Activated T-helper 2 cell treated with anti-CD3 and anti-CD28 coated beads, Interferon-gamma antibody, Interleukin-2, Interleukin-4, amounts not matched to agents 10 μg/mL and 5 μg/mL and 100 μg/mL, durations not matched to agents 14 hours and 24 hours and 36 hours (primary cell): Measurements from ENCODE around the gene INPP5F. TPM values are rescaled to one million over a fixed set of nuclear protein-coding genes. Genes with fewer than 3 reads are reported as not detected.
"Not testable (repeated sequence)": the region's sequence is repeated elsewhere in the genome, so short reads cannot be mapped to it uniquely, and the experiment has no call there.

Experiments
- DNase-seq: peaks from one replicate; pipeline ENCODE4 v3.0.0; 2021; ENCODE audit warnings: low spot score
- H3K27ac Mint-ChIP-seq: one replicate; pipeline ENCODE4 v1.8.0; 2021; ENCODE audit warnings: mixed read lengths
- H3K27me3 Mint-ChIP-seq: one replicate; pipeline ENCODE4 v1.8.0; 2021; ENCODE audit warnings: low read depth, mixed read lengths
- H3K36me3 Mint-ChIP-seq: one replicate; pipeline ENCODE4 v1.8.0; 2021; ENCODE audit warnings: low read depth, mixed read lengths
- H3K4me1 Mint-ChIP-seq: one replicate; pipeline ENCODE4 v1.8.0; 2021; ENCODE audit warnings: low read depth, mixed read lengths
- H3K4me3 Mint-ChIP-seq: one replicate; pipeline ENCODE4 v1.8.0; 2021; ENCODE audit warnings: low read depth, mild to moderate bottlenecking, moderate library complexity, mixed read lengths
- H3K9me3 Mint-ChIP-seq: one replicate; pipeline ENCODE4 v1.8.0; 2021; ENCODE audit warnings: mixed read lengths
- intact Hi-C: fragments of 100-400 bp; cut with micrococcal nuclease; formaldehyde crosslinking; loops from one replicate; pipeline ENCODE4 v1.15.1; 2023
- total RNA-seq: library from RNA; stranded (reverse); gene quantifications from 2 replicates; pipeline ENCODE4 v1.2.3, GENCODE V29; 2022

Gene INPP5F
- total RNA-seq, 1 donor from 2014 or later, result 10.2 TPM

DNA sequence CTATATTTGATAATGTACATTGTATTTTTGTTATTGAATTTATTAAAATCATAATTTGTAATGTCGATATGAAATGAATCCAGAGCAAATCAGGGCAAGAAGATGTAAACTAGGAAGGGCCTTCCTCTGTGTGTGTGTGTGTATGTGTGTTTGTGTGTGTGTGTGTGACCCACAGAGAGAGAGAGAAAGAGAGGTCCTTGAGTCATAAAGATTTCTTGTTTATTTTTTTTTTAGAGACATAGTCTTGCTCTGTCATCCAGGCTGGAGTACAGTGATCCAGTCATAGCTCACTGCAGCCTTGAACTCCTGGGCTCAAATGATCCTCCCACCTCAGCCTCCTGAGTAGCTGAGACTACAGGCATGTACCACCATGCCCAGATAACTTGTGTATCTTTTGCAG, 50.7 kb downstream of the INPP5F start:
- Mint-ChIP-seq H3K4me1 (peaks cover 9% of the 10 kb centered on the region), H3K27me3 (no peaks in the 10 kb centered on the region), H3K36me3 (no peaks in the 10 kb centered on the region), H3K9me3 (no peaks in the 10 kb centered on the region), H3K27ac (no peak overlapping the region), H3K4me3 (no peak overlapping the region)
- intact Hi-C loops, result loop anchor here (5.0 kb wide), 1 partner anchor 39 kb away; no protein-coding TSS in a partner anchor
- DNase-seq, result no peak

- no peak overlapping the region for H3K4me3 Mint-ChIP-seq
- no peaks in the 10 kb centered on the region for H3K36me3 Mint-ChIP-seq
- peaks cover 6% of the 10 kb centered on the region for H3K4me1 Mint-ChIP-seq
- DNase-seq, result no peak
- intact Hi-C loops, result loop anchor here (5.0 kb wide), 1 partner anchor 40 kb away; no protein-coding TSS in a partner anchor
- no peak overlapping the region for H3K27ac Mint-ChIP-seq
- H3K9me3 Mint-ChIP-seq, result no peaks in the 10 kb centered on the region
- no peaks in the 10 kb centered on the region for H3K27me3 Mint-ChIP-seq
These were observed 51.8 kb downstream of the INPP5F start for GRCh38 chr10:119777686-119778085.

DNA sequence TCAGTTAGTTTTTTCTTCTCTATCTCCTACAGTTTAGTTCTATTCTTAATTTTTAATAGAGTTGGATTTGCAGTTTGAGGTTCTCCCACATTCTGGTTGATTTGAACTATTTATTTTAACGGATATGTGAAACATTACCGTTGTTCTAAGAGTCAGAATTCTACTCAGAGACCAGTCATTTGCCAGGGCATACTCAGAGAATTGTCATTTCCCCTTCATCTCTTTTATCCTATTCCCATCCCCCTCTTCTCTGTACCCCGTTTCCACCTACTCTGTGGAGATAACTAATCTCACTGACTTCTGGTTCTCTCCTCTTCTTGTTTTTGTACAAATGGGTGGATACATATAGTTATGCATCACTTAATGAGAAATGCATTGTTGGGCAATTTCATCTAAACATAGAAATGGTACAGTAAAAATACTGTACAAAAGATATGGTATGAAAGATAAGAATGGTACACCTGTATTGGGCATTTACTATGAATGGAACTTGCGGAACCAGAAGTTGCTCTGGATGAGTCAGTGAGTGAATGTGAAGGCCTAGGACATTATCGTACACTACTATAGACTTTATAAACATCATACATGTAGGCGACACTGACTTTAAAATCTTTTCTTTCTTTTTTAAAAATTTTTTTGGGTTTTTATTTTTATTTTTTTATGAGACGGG, 53.1 kb downstream of the INPP5F start:
- intact Hi-C loops, result loop anchor here (5.0 kb wide), 1 partner anchor 42 kb away; no protein-coding TSS in a partner anchor
- H3K4me1 Mint-ChIP-seq, result peaks cover 10% of the 10 kb centered on the region
- H3K36me3 Mint-ChIP-seq, result no peaks in the 10 kb centered on the region
- no peak overlapping the region for H3K27ac Mint-ChIP-seq
- H3K4me3 Mint-ChIP-seq, result no peak overlapping the region
- no peaks in the 10 kb centered on the region for H3K27me3 Mint-ChIP-seq
- H3K9me3 Mint-ChIP-seq, result no peaks in the 10 kb centered on the region
- no peak for DNase-seq

GRCh38 chr10:119780879-119781480, 55.1 kb downstream of the INPP5F start:
- peaks cover 21% of the 10 kb centered on the region for H3K4me1 Mint-ChIP-seq
- H3K27ac Mint-ChIP-seq, result no peak overlapping the region
- no peaks in the 10 kb centered on the region for H3K27me3 Mint-ChIP-seq
- intact Hi-C loops, result no loop called here
- no peaks in the 10 kb centered on the region for H3K36me3 Mint-ChIP-seq
- H3K4me3 Mint-ChIP-seq, result no peak overlapping the region
- DNase-seq, result no peak
- H3K9me3 Mint-ChIP-seq, result no peaks in the 10 kb centered on the region

DNA sequence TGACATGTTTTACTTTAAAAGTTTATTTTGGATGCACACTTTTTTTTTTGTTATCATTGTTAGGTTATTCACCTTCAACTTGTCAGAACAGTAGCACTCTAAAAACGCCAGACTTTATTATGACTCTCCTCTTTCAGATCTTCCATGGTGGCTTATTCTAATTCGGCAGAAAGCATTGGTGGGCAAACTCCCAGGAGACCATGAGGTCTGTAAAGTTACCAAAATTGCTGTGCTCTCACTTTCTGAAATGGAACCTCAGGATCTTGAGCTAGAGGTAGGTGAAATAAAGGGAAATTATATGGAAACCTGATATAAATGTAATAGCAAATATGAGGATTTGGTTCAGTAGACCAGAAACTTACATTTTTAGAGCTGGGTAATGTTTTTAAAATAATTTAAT, 55.6 kb downstream of the INPP5F start:
- H3K27ac Mint-ChIP-seq, result no peak overlapping the region
- H3K4me1 Mint-ChIP-seq, result peaks cover 25% of the 10 kb centered on the region
- intact Hi-C loops, result no loop called here
- H3K9me3 Mint-ChIP-seq, result no peaks in the 10 kb centered on the region
- H3K4me3 Mint-ChIP-seq, result no peak overlapping the region
- no peaks in the 10 kb centered on the region for H3K27me3 Mint-ChIP-seq
- no peak for DNase-seq
- no peaks in the 10 kb centered on the region for H3K36me3 Mint-ChIP-seq

- intact Hi-C loops, result no loop called here
- Mint-ChIP-seq H3K27me3 (peaks cover 1% of the 10 kb centered on the region), H3K9me3 (no peaks in the 10 kb centered on the region), H3K4me1 (peaks cover 31% of the 10 kb centered on the region), H3K27ac (no peak overlapping the region), H3K36me3 (no peaks in the 10 kb centered on the region), H3K4me3 (no peak overlapping the region)
- DNase-seq, result no peak
These were observed 57.3 kb downstream of the INPP5F start for GRCh38 chr10:119782981-119783664.

- Mint-ChIP-seq H3K9me3 (no peaks in the 10 kb centered on the region), H3K27ac (no peak overlapping the region), H3K4me1 (peaks cover 31% of the 10 kb centered on the region), H3K4me3 (no peak overlapping the region), H3K36me3 (no peaks in the 10 kb centered on the region), H3K27me3 (peaks cover 1% of the 10 kb centered on the region)
- no peak for DNase-seq
- intact Hi-C loops, result no loop called here
These were observed 57.8 kb downstream of the INPP5F start for GRCh38 chr10:119783665-119784027.

DNA sequence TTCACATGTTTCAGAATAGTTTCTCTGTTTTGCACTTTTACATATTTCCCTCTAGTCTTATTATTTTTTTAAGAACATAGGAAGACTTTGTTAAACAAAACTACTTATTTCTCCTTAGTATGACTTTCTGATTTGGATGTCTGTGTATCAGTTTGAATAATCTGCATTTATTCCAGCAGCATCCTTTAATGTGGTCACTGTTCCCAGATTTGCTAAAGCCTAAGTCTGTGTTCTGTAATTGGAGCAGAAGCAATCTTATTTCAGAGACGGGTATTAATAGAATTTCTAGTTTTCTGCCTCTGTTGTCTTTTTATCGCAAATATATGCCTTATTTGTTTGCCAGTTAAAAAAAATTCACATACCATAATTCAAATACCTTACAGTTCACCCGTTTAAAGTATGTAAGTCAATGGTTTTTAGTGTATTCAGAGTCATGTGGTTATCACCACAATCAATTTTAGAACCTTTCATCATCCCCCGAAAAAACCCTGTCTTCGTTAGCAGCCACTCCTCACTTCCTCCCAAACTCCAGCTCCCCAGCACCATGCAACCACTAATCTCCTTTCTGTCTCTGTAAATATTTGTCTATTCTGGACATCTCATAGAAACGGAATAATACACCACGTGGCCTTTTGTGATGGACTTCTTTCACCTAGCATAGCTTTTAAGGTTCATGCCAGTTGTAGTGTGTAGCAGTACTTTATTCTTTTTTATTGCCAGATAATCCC, 58.7 kb downstream of the INPP5F start:
- no peak for DNase-seq
- Mint-ChIP-seq H3K9me3 (no peaks in the 10 kb centered on the region), H3K4me1 (peaks cover 31% of the 10 kb centered on the region), H3K27ac (no peak overlapping the region), H3K36me3 (no peaks in the 10 kb centered on the region), H3K4me3 (no peak overlapping the region), H3K27me3 (peaks cover 1% of the 10 kb centered on the region)
- intact Hi-C loops, result no loop called here

- Mint-ChIP-seq H3K4me3 (no peak overlapping the region), H3K36me3 (no peaks in the 10 kb centered on the region), H3K27ac (no peak overlapping the region), H3K4me1 (peaks cover 31% of the 10 kb centered on the region), H3K27me3 (peaks cover 1% of the 10 kb centered on the region), H3K9me3 (no peaks in the 10 kb centered on the region)
- no peak for DNase-seq
- intact Hi-C loops, result no loop called here
These were observed 60.4 kb downstream of the INPP5F start for GRCh38 chr10:119786117-119786769.

DNA sequence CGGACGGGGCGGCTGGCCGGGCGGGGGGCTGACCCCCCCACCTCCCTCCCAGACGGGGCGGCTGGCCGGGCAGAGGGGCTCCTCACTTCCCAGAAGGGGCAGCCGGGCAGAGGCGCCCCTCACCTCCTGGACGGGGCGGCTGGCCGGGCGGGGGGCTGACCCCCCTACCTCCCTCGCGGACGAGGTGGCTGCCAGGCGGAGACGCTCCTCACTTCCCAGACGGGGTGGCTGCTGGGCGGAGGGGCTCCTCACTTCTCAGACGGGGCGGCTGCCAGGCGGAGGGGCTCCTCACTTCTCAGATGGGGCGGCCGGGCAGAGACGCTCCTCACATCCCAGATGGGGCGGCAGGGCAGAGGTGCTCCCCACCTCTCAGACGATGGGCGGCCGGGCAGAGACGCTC, 69.3 kb downstream of the INPP5F start:
- H3K36me3 Mint-ChIP-seq, DNase-seq, H3K4me1 Mint-ChIP-seq, H3K27ac Mint-ChIP-seq, H3K9me3 Mint-ChIP-seq, intact Hi-C loops, H3K4me3 Mint-ChIP-seq, H3K27me3 Mint-ChIP-seq: not testable (repeated sequence)

DNA sequence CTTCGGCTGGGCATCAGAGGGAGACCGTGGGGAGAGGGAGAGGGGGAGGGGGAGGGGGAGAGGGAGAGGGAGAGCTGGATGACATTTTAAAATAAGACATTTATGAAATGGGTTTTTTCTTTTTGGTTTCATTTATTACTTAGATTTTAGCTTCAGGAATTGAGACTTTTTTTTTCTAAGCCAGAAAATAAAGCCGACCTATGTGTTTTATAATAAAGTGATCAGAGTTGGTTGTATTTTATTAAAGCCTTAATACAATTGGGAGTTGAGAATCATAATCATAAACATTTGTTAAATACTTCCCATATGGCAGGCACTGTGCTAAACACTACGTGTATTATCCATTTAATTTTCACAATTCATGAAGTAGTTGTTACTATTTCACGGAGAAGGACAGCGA, 70.2 kb downstream of the INPP5F start:
- Mint-ChIP-seq H3K27ac (no peak overlapping the region), H3K4me3 (no peak overlapping the region), H3K36me3 (peaks cover 8% of the 10 kb centered on the region), H3K27me3 (no peaks in the 10 kb centered on the region), H3K4me1 (peaks cover 1% of the 10 kb centered on the region), H3K9me3 (no peaks in the 10 kb centered on the region)
- intact Hi-C loops, result no loop called here
- no peak for DNase-seq

GRCh38 chr10:119801176-119801575, 75.3 kb downstream of the INPP5F start:
- no peaks in the 10 kb centered on the region for H3K27me3 Mint-ChIP-seq
- H3K4me3 Mint-ChIP-seq, result no peak overlapping the region
- DNase-seq, result no peak
- H3K4me1 Mint-ChIP-seq, result peaks cover 2% of the 10 kb centered on the region
- peaks cover 14% of the 10 kb centered on the region for H3K36me3 Mint-ChIP-seq
- H3K27ac Mint-ChIP-seq, result no peak overlapping the region
- no peaks in the 10 kb centered on the region for H3K9me3 Mint-ChIP-seq
- intact Hi-C loops, result no loop called here
